Thyroid gland (tissue), 4 donors: Measurements from ENCODE around the gene ASB8.

Experiments used
- CTCF ChIP-seq, 6 experiments: fragments of 200-600 bp in 3 of 6; fragments of 450-650 bp in 3 of 6; sonication (generic) in 3 of 6; IDR thresholded peaks; one replicate each; pipeline ENCODE4 v1.5.1; 2016 to 2019; ENCODE audit warnings: antibody characterized with exemption in 6 of 6, mild to moderate bottlenecking in 2 of 6, inconsistent platforms in 1 of 6, moderate library complexity in 1 of 6
- POLR2A ChIP-seq, 2 donors: fragments of 450-650 bp; IDR thresholded peaks; one replicate each; pipeline ENCODE4 v1.6.1; 2017; ENCODE audit warnings: antibody characterized with exemption in 2 of 2, mild to moderate bottlenecking in 2 of 2, moderate library complexity in 1 of 2

DNA sequence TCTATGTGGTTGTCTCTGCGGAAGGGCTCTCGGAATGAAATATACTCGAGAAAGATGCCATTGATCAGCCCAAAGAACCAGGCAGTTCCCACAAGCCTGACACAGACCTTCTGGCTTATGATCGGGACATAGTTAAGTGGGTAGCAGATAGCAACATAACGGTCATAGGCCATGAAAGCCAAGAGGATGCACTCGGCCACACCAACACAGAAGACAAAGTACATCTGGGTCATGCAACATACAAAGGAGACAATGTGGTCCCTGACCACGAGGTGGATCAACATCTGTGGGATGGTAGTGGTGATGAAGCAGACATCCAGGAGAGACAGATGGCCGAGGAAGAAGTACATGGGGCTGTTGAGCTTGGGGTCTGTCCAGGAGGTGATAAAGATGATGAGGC is 45.5 kb upstream of the ASB8 start:
- TF ChIP-seq POLR2A (IDR thresholded peaks at IDR 0.05): no peak
- no peak for TF ChIP-seq CTCF (IDR thresholded peaks at IDR 0.05)
